ENCODE data around the gene BANF2.

Gene BANF2

GRCh38 chr20:17733767-17734304, 34.1 kb downstream of the BANF2 start:
- Histone ChIP-seq H3K9me2 (replicated peaks; ENCODE audit: control insufficient read depth, low read length) (no peaks in the 10 kb centered on the region), H3F3A (ENCODE audit: control insufficient read depth, insufficient read depth) (no peaks in the 10 kb centered on the region), H3K9me3 (ENCODE audit: control insufficient read depth, insufficient read depth, low read length) (peaks cover 6% of the 10 kb centered on the region)

GRCh38 chr20:17734374-17734773, 34.6 kb downstream of the BANF2 start:
- TF ChIP-seq EZH2phosphoT487 (IDR thresholded peaks at IDR 0.05; ENCODE audit: borderline replicate concordance, low read length), result no peak
- TF ChIP-seq CTCF (IDR thresholded peaks at IDR 0.05; ENCODE audit: low read depth, low read length, poor library complexity, severe bottlenecking), result no peak
- no peak overlapping the region for H3K4me2 ChIP-seq (ENCODE audit: low read length)
- H3K9me3 ChIP-seq (ENCODE audit: control insufficient read depth, insufficient read depth, low read length), result peaks cover 6% of the 10 kb centered on the region
- no peaks in the 10 kb centered on the region for H3K9me2 ChIP-seq (replicated peaks; ENCODE audit: control insufficient read depth, low read length)
- no peaks in the 10 kb centered on the region for H4K20me1 ChIP-seq (ENCODE audit: control insufficient read depth, insufficient read depth, low read depth, low read length)
- H3K79me2 ChIP-seq (ENCODE audit: control insufficient read depth, low read length), result no peaks in the 10 kb centered on the region
- no peaks in the 10 kb centered on the region for H3K4me1 ChIP-seq (ENCODE audit: control insufficient read depth, low read length)
- no peak overlapping the region for H3K4me3 ChIP-seq (ENCODE audit: low read length)
- H3F3A ChIP-seq (ENCODE audit: control insufficient read depth, insufficient read depth), result no peaks in the 10 kb centered on the region
- H3K27ac ChIP-seq (ENCODE audit: low read depth, low read length), result no peak overlapping the region
- no peaks in the 10 kb centered on the region for H3K36me3 ChIP-seq (ENCODE audit: control insufficient read depth, low read length)
- peaks cover 7% of the 10 kb centered on the region; the same call in 1 of the 2 replicates for H3K27me3 ChIP-seq (ENCODE audit: control insufficient read depth, low read length)

More at GRCh38 chr20:17733767-17734304, 34.1 kb downstream of the BANF2 start:
- Histone ChIP-seq H3K27ac (ENCODE audit: low read depth, low read length) (no peak overlapping the region), H3K4me3 (ENCODE audit: low read length) (no peak overlapping the region), H3K36me3 (ENCODE audit: control insufficient read depth, low read length) (no peaks in the 10 kb centered on the region), H3K79me2 (ENCODE audit: control insufficient read depth, low read length) (no peaks in the 10 kb centered on the region), H4K20me1 (ENCODE audit: control insufficient read depth, insufficient read depth, low read depth, low read length) (no peaks in the 10 kb centered on the region), H3K4me2 (ENCODE audit: low read length) (no peak overlapping the region), H3K27me3 (ENCODE audit: control insufficient read depth, low read length) (peaks cover 6% of the 10 kb centered on the region; the same call in 1 of the 2 replicates), H3K4me1 (ENCODE audit: control insufficient read depth, low read length) (no peaks in the 10 kb centered on the region)
- no peak for TF ChIP-seq CTCF (IDR thresholded peaks at IDR 0.05; ENCODE audit: low read depth, low read length, poor library complexity, severe bottlenecking)
- TF ChIP-seq EZH2phosphoT487 (IDR thresholded peaks at IDR 0.05; ENCODE audit: borderline replicate concordance, low read length), result no peak

GRCh38 chr20:17735206-17735804, 35.5 kb downstream of the BANF2 start:
- Histone ChIP-seq H3K9me2 (replicated peaks; ENCODE audit: control insufficient read depth, low read length) (no peaks in the 10 kb centered on the region), H3K36me3 (ENCODE audit: control insufficient read depth, low read length) (no peaks in the 10 kb centered on the region), H3K27me3 (ENCODE audit: control insufficient read depth, low read length) (peaks cover 7% of the 10 kb centered on the region; the same call in 1 of the 2 replicates), H3K4me2 (ENCODE audit: low read length) (no peak overlapping the region), H3K27ac (ENCODE audit: low read depth, low read length) (no peak overlapping the region), H3K9me3 (ENCODE audit: control insufficient read depth, insufficient read depth, low read length) (peaks cover 6% of the 10 kb centered on the region), H3K4me3 (ENCODE audit: low read length) (no peak overlapping the region), H3F3A (ENCODE audit: control insufficient read depth, insufficient read depth) (no peaks in the 10 kb centered on the region), H3K79me2 (ENCODE audit: control insufficient read depth, low read length) (no peaks in the 10 kb centered on the region), H4K20me1 (ENCODE audit: control insufficient read depth, insufficient read depth, low read depth, low read length) (no peaks in the 10 kb centered on the region), H3K4me1 (ENCODE audit: control insufficient read depth, low read length) (no peaks in the 10 kb centered on the region)
- TF ChIP-seq CTCF (IDR thresholded peaks at IDR 0.05; ENCODE audit: low read depth, low read length, poor library complexity, severe bottlenecking), result no peak
- TF ChIP-seq EZH2phosphoT487 (IDR thresholded peaks at IDR 0.05; ENCODE audit: borderline replicate concordance, low read length), result no peak
